ENCODE data around the gene CREB5. TPM values are rescaled to one million over a fixed set of nuclear protein-coding genes. Genes with fewer than 3 reads are reported as not detected.

The CREB5 gene
- total and polyA plus RNA-seq, 2 of the 8 experiments (the other 6 are each of a cell fraction or from before 2014, with no cell fraction given) = 2.4 to 2.7 TPM

DNA sequence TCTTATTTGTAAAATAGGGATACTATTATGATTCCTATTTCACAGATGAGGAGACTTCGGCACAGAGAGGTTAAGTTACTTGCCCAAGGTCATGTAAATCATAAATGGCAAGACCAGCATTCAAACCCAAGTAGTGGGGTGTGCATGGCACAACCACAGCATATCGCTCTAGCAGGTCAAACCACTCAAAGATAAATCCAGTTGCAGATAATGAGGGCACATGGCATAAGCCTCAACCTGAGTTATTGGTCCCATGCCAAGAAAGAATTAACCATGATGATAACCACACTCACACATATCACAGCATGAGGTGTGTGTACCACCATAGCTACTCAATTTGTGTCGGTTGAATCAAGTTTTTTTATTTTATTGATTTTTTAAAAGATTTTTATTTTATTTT is 180.5 kb downstream of the CREB5 start:
- Histone ChIP-seq H2BK20ac (ENCODE audit: low read length) (no peak overlapping the region), H2AK5ac (ENCODE audit: low read depth, low read length) (no peak overlapping the region), H3K14ac (ENCODE audit: insufficient read length) (no peak overlapping the region), H4K8ac (ENCODE audit: extremely low read depth, insufficient read depth, low read length) (no peak overlapping the region), H3K4ac (replicated peaks; ENCODE audit: insufficient read length, low read depth, low read length) (no peak overlapping the region), H3K79me1 (ENCODE audit: low read depth, low read length) (no peaks in the 10 kb centered on the region), H3K4me3 (ENCODE audit: extremely low read depth in 1 of 4, insufficient read depth in 2 of 4, low read depth in 3 of 4, low read length in 4 of 4) (no peak overlapping the region), H3K36me3 (ENCODE audit: control insufficient read depth in 2 of 4, insufficient read depth in 4 of 4, low read length in 3 of 4) (no peaks in the 10 kb centered on the region), H4K91ac (replicated peaks; ENCODE audit: insufficient read length, low read length) (no peak overlapping the region), H4K20me1 (replicated peaks in 1 of 2; ENCODE audit: control insufficient read depth in 1 of 2, insufficient read depth in 2 of 2, low read length in 2 of 2) (no peaks in the 10 kb centered on the region), H2BK15ac (ENCODE audit: low read length) (no peak overlapping the region), H3K4me2 (ENCODE audit: insufficient read depth in 1 of 2, low read depth in 2 of 2, low read length in 2 of 2) (no peak overlapping the region), H3K9ac (replicated peaks in 1 of 4; ENCODE audit: extremely low read depth in 1 of 4, low read depth in 3 of 4, low read length in 3 of 4) (no peak overlapping the region), H2BK12ac (ENCODE audit: low read depth, low read length) (no peak overlapping the region), H3K18ac (ENCODE audit: extremely low read depth, low read length) (no peak overlapping the region), H4K5ac (ENCODE audit: insufficient read length, low read depth, low read length) (no peak overlapping the region), H2BK120ac (replicated peaks; ENCODE audit: low read depth, low read length) (no peak overlapping the region), H3K56ac (replicated peaks; ENCODE audit: insufficient read length, low read depth, low read length) (no peak overlapping the region), H3K9me3 (ENCODE audit: insufficient read depth in 2 of 2, low read depth in 1 of 2, low read length in 1 of 2) (no peaks in the 10 kb centered on the region), H3K4me1 (replicated peaks in 1 of 4; ENCODE audit: control insufficient read depth in 3 of 4, insufficient read depth in 4 of 4, low read length in 3 of 4) (no peaks in the 10 kb centered on the region), H3K27ac (ENCODE audit: low read depth, low read length) (no peak overlapping the region), H2BK5ac (ENCODE audit: low read depth, low read length) (no peak overlapping the region), H3K23me2 (ENCODE audit: low read depth, low read length) (no peaks in the 10 kb centered on the region), H3K27me3 (replicated peaks in 1 of 4; ENCODE audit: control insufficient read depth in 3 of 4, extremely low read depth in 1 of 4, insufficient read depth in 3 of 4, low read length in 3 of 4) (no peaks in the 10 kb centered on the region), H2AFZ (ENCODE audit: low read length) (no peak overlapping the region), H3K23ac (ENCODE audit: insufficient read length) (no peak overlapping the region), H3K79me2 (ENCODE audit: control insufficient read depth in 1 of 2, insufficient read depth in 2 of 2, low read length in 2 of 2) (no peaks in the 10 kb centered on the region)
- DNase-seq (ENCODE audit: low read depth in 1 of 2, low spot score in 2 of 2) (no peak), FAIRE-seq (no peak)
- WGBS, 2 experiments (ENCODE audit: extremely low coverage in 1 of 2, insufficient coverage in 1 of 2, insufficient read length in 1 of 2, insufficient replicate concordance in 2 of 2, low coverage in 1 of 2, low lambda C conversion rate in 2 of 2, missing lambda C conversion rate in 1 of 2) = 88% methylated on average over 3 of the region's 3 CpGs; no CpG with 5 or more reads in 1 of the 2 experiments
- no peak for TF ChIP-seq SP1 (IDR thresholded peaks at IDR 0.05; ENCODE audit: low read depth, low read length)
- ChIA-PET CTCF (ENCODE audit: partially characterized antibody) (interaction anchor here (0.5 to 1.3 kb wide), 2 partner anchors 12 to 90 kb away, joined by 3 read pairs; no protein-coding TSS in a partner anchor), POLR2A (ENCODE audit: partially characterized antibody) (no interaction called here)
